SK-N-MC (cell line): Measurements from ENCODE around the gene CSMD2.

Experiments used
- DNase-seq: peaks from one replicate; pipeline ENCODE4 v3.0.0-alpha.2; 2011; ENCODE audit warnings: low read depth, low spot score
- H3K27ac ChIP-seq: fragments of 200-600 bp; sonication (generic); 2 replicates; pipeline ENCODE4 v1.5.1; 2016; ENCODE audit warnings: mixed run types
- H3K36me3 ChIP-seq: fragments of 200-600 bp; sonication (generic); 2 replicates; pipeline ENCODE4 v1.6.1; 2017; ENCODE audit warnings: antibody characterized with exemption, low read length, mixed read lengths; ENCODE audit not compliant: insufficient read depth
- H3K4me3 ChIP-seq: fragments of 200-600 bp; sonication (generic); 2 replicates; pipeline ENCODE4 v1.5.1; 2016
- H3K9ac ChIP-seq: fragments of 200-600 bp; sonication (generic); 2 replicates; pipeline ENCODE4 v1.8.0; 2017; ENCODE audit warnings: mixed run types, mixed read lengths; ENCODE audit not compliant: insufficient read length
- H3K9me3 ChIP-seq: fragments of 200-600 bp; sonication (generic); 2 replicates; pipeline ENCODE4 v1.6.1; 2017; ENCODE audit warnings: low read depth, mild to moderate bottlenecking, antibody characterized with exemption, low read length, moderate library complexity, mixed read lengths
- EZH2 ChIP-seq: fragments of 200-600 bp; sonication (generic); IDR thresholded peaks from one replicate; pipeline ENCODE4 v1.6.1; 2017; ENCODE audit warnings: antibody characterized with exemption
- FOXP2 ChIP-seq: optimal IDR thresholded peaks from 2 replicates; pipeline ENCODE3; 2011; ENCODE audit warnings: mild to moderate bottlenecking, moderate library complexity; ENCODE audit not compliant: insufficient read depth; ENCODE audit errors: extremely low read length, control extremely low read depth
- POLR2AphosphoS5 ChIP-seq: IDR thresholded peaks from 2 replicates; pipeline ENCODE4 v1.6.1; 2012; ENCODE audit warnings: mild to moderate bottlenecking, low read depth, low read length, borderline replicate concordance

CSMD2 gene

GRCh38 chr1:34013958-34014737 is 150.9 kb downstream of the CSMD2 start:
- H3K4me3 ChIP-seq, result no peak overlapping the region
- H3K9ac ChIP-seq, result no peak overlapping the region
- DNase-seq, result no peak
- no peaks in the 10 kb centered on the region for H3K36me3 ChIP-seq
- H3K27ac ChIP-seq, result no peak overlapping the region
- H3K9me3 ChIP-seq, result no peaks in the 10 kb centered on the region
- TF ChIP-seq FOXP2, result no peak
- no peak for TF ChIP-seq EZH2
- TF ChIP-seq POLR2AphosphoS5, result no peak

- Histone ChIP-seq H3K27ac (no peak overlapping the region), H3K36me3 (no peaks in the 10 kb centered on the region), H3K4me3 (no peak overlapping the region), H3K9me3 (no peaks in the 10 kb centered on the region), H3K9ac (no peak overlapping the region)
- no peak for TF ChIP-seq FOXP2
- no peak for TF ChIP-seq EZH2
- no peak for DNase-seq
Observed at GRCh38 chr1:34013136-34013535, 151.9 kb downstream of the CSMD2 start.

- TF ChIP-seq EZH2 (no peak), FOXP2 (no peak), POLR2AphosphoS5 (no peak)
- DNase-seq, result no peak
- Histone ChIP-seq H3K36me3 (no peaks in the 10 kb centered on the region), H3K27ac (no peak overlapping the region), H3K9ac (no peak overlapping the region), H3K9me3 (no peaks in the 10 kb centered on the region), H3K4me3 (no peak overlapping the region)
Observed at GRCh38 chr1:34009340-34009985, 155.6 kb downstream of the CSMD2 start.

- H3K36me3 ChIP-seq, result no peaks in the 10 kb centered on the region
- no peak for TF ChIP-seq EZH2
- TF ChIP-seq FOXP2, result no peak
- no peak for TF ChIP-seq POLR2AphosphoS5
Observed at GRCh38 chr1:34007760-34008159, 157.3 kb downstream of the CSMD2 start.

GRCh38 chr1:34005309-34005708 is 159.7 kb downstream of the CSMD2 start:
- H3K4me3 ChIP-seq, result no peak overlapping the region
- no peak for DNase-seq
- H3K36me3 ChIP-seq, result no peaks in the 10 kb centered on the region
- H3K27ac ChIP-seq, result no peak overlapping the region
- no peak for TF ChIP-seq POLR2AphosphoS5
- no peak for TF ChIP-seq FOXP2
- no peak for TF ChIP-seq EZH2
- no peaks in the 10 kb centered on the region for H3K9me3 ChIP-seq
- H3K9ac ChIP-seq, result no peak overlapping the region

More at GRCh38 chr1:34007760-34008159, 157.3 kb downstream of the CSMD2 start:
- no peak overlapping the region for H3K27ac ChIP-seq
- H3K4me3 ChIP-seq, result no peak overlapping the region
- no peaks in the 10 kb centered on the region for H3K9me3 ChIP-seq
- DNase-seq, result no peak
- no peak overlapping the region for H3K9ac ChIP-seq

- DNase-seq, result no peak
- no peaks in the 10 kb centered on the region for H3K36me3 ChIP-seq
- TF ChIP-seq POLR2AphosphoS5, result no peak
- no peak for TF ChIP-seq EZH2
Observed at GRCh38 chr1:34002810-34003209, 162.2 kb downstream of the CSMD2 start.

GRCh38 chr1:33997127-33998036 is 167.6 kb downstream of the CSMD2 start:
- DNase-seq, result no peak
- Histone ChIP-seq H3K9ac (no peak overlapping the region), H3K4me3 (no peak overlapping the region), H3K27ac (no peak overlapping the region), H3K9me3 (no peaks in the 10 kb centered on the region), H3K36me3 (no peaks in the 10 kb centered on the region)
- TF ChIP-seq FOXP2, result no peak
- TF ChIP-seq EZH2, result no peak
- no peak for TF ChIP-seq POLR2AphosphoS5

More at GRCh38 chr1:34002810-34003209, 162.2 kb downstream of the CSMD2 start:
- no peak overlapping the region for H3K27ac ChIP-seq
- no peak overlapping the region for H3K4me3 ChIP-seq
- H3K9me3 ChIP-seq, result no peaks in the 10 kb centered on the region
- H3K9ac ChIP-seq, result no peak overlapping the region

GRCh38 chr1:33996281-33996680 is 168.7 kb downstream of the CSMD2 start:
- H3K36me3 ChIP-seq, result no peaks in the 10 kb centered on the region
- DNase-seq, result no peak
- no peaks in the 10 kb centered on the region for H3K9me3 ChIP-seq
- no peak overlapping the region for H3K27ac ChIP-seq
- H3K9ac ChIP-seq, result no peak overlapping the region
- H3K4me3 ChIP-seq, result no peak overlapping the region
- TF ChIP-seq POLR2AphosphoS5 (no peak), FOXP2 (no peak), EZH2 (no peak)
